ENCODE results near the gene CCDC149.

Gene CCDC149

GRCh38 chr4:24856586-24856985 lies 56.3 kb downstream of the CCDC149 start:
- no peaks in the 10 kb centered on the region for H3K9me3 ChIP-seq (ENCODE audit: insufficient read depth, low read length, severe bottlenecking)
- no peaks in the 10 kb centered on the region for H4K20me1 ChIP-seq (ENCODE audit: insufficient read depth, low read length)
- H3K79me2 ChIP-seq (ENCODE audit: insufficient read depth, low read length) = no peaks in the 10 kb centered on the region
- H3K4me2 ChIP-seq (ENCODE audit: insufficient read depth, low read length) = no peak overlapping the region
- ATAC-seq (ENCODE audit: insufficient read depth, low read depth) (no peak), DNase-seq (no peak)
- TF ChIP-seq CTCF (IDR thresholded peaks at IDR 0.05; ENCODE audit: borderline replicate concordance, extremely low read depth, low read length, poor library complexity, severe bottlenecking) = no peak
- TF ChIP-seq EZH2 (IDR thresholded peaks at IDR 0.05; ENCODE audit: borderline replicate concordance, low read depth, low read length, severe bottlenecking) = no peak
- H3K4me1 ChIP-seq (ENCODE audit: insufficient read depth, low read length) = no peaks in the 10 kb centered on the region
- no peaks in the 10 kb centered on the region for H3K27me3 ChIP-seq (ENCODE audit: insufficient read depth, low read length, poor library complexity)
- no peak overlapping the region for H3K9ac ChIP-seq (ENCODE audit: low read depth, low read length)
- H3K4me3 ChIP-seq (ENCODE audit: low read depth in 1 of 2, low read length in 2 of 2) = no peak overlapping the region
- H3K27ac ChIP-seq (ENCODE audit: low read length) = no peak overlapping the region
- no peak overlapping the region for H2AFZ ChIP-seq (ENCODE audit: low read depth, low read length)
- H3K36me3 ChIP-seq (ENCODE audit: insufficient read depth, low read length) = no peaks in the 10 kb centered on the region

- Histone ChIP-seq H3K36me3 (ENCODE audit: insufficient read depth, low read length) (no peaks in the 10 kb centered on the region), H2AFZ (ENCODE audit: low read depth, low read length) (no peak overlapping the region), H3K9me3 (ENCODE audit: insufficient read depth, low read length, severe bottlenecking) (no peaks in the 10 kb centered on the region), H3K79me2 (ENCODE audit: insufficient read depth, low read length) (no peaks in the 10 kb centered on the region), H3K4me1 (ENCODE audit: insufficient read depth, low read length) (no peaks in the 10 kb centered on the region), H4K20me1 (ENCODE audit: insufficient read depth, low read length) (no peaks in the 10 kb centered on the region), H3K27ac (ENCODE audit: low read length) (no peak overlapping the region), H3K4me3 (ENCODE audit: low read depth in 1 of 2, low read length in 2 of 2) (no peak overlapping the region), H3K27me3 (ENCODE audit: insufficient read depth, low read length, poor library complexity) (no peaks in the 10 kb centered on the region), H3K4me2 (ENCODE audit: insufficient read depth, low read length) (no peak overlapping the region), H3K9ac (ENCODE audit: low read depth, low read length) (no peak overlapping the region)
- ATAC-seq (ENCODE audit: insufficient read depth, low read depth) (no peak), DNase-seq (no peak)
- TF ChIP-seq EZH2 (IDR thresholded peaks at IDR 0.05; ENCODE audit: borderline replicate concordance, low read depth, low read length, severe bottlenecking) = no peak
- no peak for TF ChIP-seq CTCF (IDR thresholded peaks at IDR 0.05; ENCODE audit: borderline replicate concordance, extremely low read depth, low read length, poor library complexity, severe bottlenecking)
Measured at GRCh38 chr4:24855741-24856140, 57.1 kb downstream of the CCDC149 start.

GRCh38 chr4:24853142-24853541 lies 59.7 kb downstream of the CCDC149 start:
- DNase-seq = no peak
- no peaks in the 10 kb centered on the region for H4K20me1 ChIP-seq (ENCODE audit: insufficient read depth, low read length)
- no peak overlapping the region for H3K27ac ChIP-seq (ENCODE audit: low read length)
- no peaks in the 10 kb centered on the region for H3K9me3 ChIP-seq (ENCODE audit: insufficient read depth, low read length, severe bottlenecking)
- no peak overlapping the region for H3K4me2 ChIP-seq (ENCODE audit: insufficient read depth, low read length)
- no peak overlapping the region for H2AFZ ChIP-seq (ENCODE audit: low read depth, low read length)
- no peaks in the 10 kb centered on the region for H3K36me3 ChIP-seq (ENCODE audit: insufficient read depth, low read length)
- no peak for ATAC-seq (ENCODE audit: insufficient read depth, low read depth)
- no peaks in the 10 kb centered on the region for H3K79me2 ChIP-seq (ENCODE audit: insufficient read depth, low read length)
- TF ChIP-seq CTCF (IDR thresholded peaks at IDR 0.05; ENCODE audit: borderline replicate concordance, extremely low read depth, low read length, poor library complexity, severe bottlenecking) (no peak), EZH2 (IDR thresholded peaks at IDR 0.05; ENCODE audit: borderline replicate concordance, low read depth, low read length, severe bottlenecking) (no peak)
- no peaks in the 10 kb centered on the region for H3K4me1 ChIP-seq (ENCODE audit: insufficient read depth, low read length)
- H3K27me3 ChIP-seq (ENCODE audit: insufficient read depth, low read length, poor library complexity) = no peaks in the 10 kb centered on the region
- H3K9ac ChIP-seq (ENCODE audit: low read depth, low read length) = no peak overlapping the region
- H3K4me3 ChIP-seq (ENCODE audit: low read depth in 1 of 2, low read length in 2 of 2) = no peak overlapping the region

- no peak overlapping the region for H3K9ac ChIP-seq (ENCODE audit: low read depth, low read length)
- no peaks in the 10 kb centered on the region for H4K20me1 ChIP-seq (ENCODE audit: insufficient read depth, low read length)
- DNase-seq (no peak), ATAC-seq (ENCODE audit: insufficient read depth, low read depth) (no peak)
- H3K27me3 ChIP-seq (ENCODE audit: insufficient read depth, low read length, poor library complexity) = no peaks in the 10 kb centered on the region
- no peak overlapping the region for H3K4me3 ChIP-seq (ENCODE audit: low read depth in 1 of 2, low read length in 2 of 2)
- TF ChIP-seq CTCF (IDR thresholded peaks at IDR 0.05; ENCODE audit: borderline replicate concordance, extremely low read depth, low read length, poor library complexity, severe bottlenecking) = no peak
- TF ChIP-seq EZH2 (IDR thresholded peaks at IDR 0.05; ENCODE audit: borderline replicate concordance, low read depth, low read length, severe bottlenecking) = no peak
- H3K27ac ChIP-seq (ENCODE audit: low read length) = no peak overlapping the region
- H3K9me3 ChIP-seq (ENCODE audit: insufficient read depth, low read length, severe bottlenecking) = no peaks in the 10 kb centered on the region
- no peaks in the 10 kb centered on the region for H3K79me2 ChIP-seq (ENCODE audit: insufficient read depth, low read length)
- no peaks in the 10 kb centered on the region for H3K4me1 ChIP-seq (ENCODE audit: insufficient read depth, low read length)
- no peak overlapping the region for H2AFZ ChIP-seq (ENCODE audit: low read depth, low read length)
- no peak overlapping the region for H3K4me2 ChIP-seq (ENCODE audit: insufficient read depth, low read length)
- H3K36me3 ChIP-seq (ENCODE audit: insufficient read depth, low read length) = no peaks in the 10 kb centered on the region
Measured at GRCh38 chr4:24850674-24851073, 62.2 kb downstream of the CCDC149 start.

All from DND-41 (cell line).